NB4 (cell line): ENCODE measurements around the gene NFS1.

Source experiments
- MYC ChIP-seq: IDR thresholded peaks from 2 replicates; pipeline ENCODE4 v1.6.1; 2011; ENCODE audit warnings: low read depth, low read length
- POLR2A ChIP-seq: IDR thresholded peaks from 2 replicates; pipeline ENCODE4 v1.6.1; 2011; ENCODE audit warnings: mild to moderate bottlenecking; ENCODE audit not compliant: insufficient read length; ENCODE audit errors: extremely low read depth
- TF ChIP-seq, protein P1 (sequence below): IDR thresholded peaks from one replicate; pipeline ENCODE4 v1.5.1; 2012; ENCODE audit warnings: low read depth, low read length
- TF ChIP-seq, protein P2 (sequence below): IDR thresholded peaks from 2 replicates; pipeline ENCODE4 v1.6.1; 2011; ENCODE audit warnings: low read depth, low read length

DNA sequence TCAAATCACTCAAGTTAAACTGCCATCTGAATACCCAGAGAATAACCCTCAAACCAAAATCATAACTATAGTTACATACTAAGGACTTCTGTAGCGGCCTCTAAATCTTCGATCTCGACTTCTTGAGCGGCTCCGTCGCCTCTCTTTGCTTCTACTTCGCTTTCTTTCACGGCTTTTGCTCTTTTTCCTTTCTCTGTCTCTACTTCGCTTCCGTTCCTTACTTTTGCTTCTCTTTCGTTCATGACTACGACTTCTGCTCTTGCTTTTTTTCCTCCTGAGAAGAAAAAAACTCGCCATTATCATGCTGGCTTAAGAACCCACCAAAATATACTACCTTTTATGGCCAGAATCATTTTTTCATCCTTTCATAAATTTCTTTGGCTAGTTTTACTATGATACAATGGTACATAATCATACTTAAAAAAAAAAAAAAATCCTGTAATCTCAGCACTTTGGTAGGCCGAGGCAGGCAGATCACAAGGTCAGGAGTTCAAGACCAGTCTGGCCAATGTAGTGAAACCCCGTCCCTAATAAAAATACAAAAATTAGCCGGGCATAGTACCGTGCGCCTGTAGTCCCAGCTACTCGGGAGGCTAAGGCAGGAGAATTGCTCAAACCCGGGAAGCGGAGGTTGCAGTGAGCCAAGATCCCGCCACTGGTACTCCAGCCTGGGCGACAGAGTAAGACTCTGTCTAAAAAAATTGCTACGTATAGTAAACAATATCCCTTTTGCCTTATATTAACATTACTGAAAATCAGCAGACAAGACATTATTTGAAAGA, 32.9 kb upstream of the NFS1 start:
- TF ChIP-seq, protein P1, sequence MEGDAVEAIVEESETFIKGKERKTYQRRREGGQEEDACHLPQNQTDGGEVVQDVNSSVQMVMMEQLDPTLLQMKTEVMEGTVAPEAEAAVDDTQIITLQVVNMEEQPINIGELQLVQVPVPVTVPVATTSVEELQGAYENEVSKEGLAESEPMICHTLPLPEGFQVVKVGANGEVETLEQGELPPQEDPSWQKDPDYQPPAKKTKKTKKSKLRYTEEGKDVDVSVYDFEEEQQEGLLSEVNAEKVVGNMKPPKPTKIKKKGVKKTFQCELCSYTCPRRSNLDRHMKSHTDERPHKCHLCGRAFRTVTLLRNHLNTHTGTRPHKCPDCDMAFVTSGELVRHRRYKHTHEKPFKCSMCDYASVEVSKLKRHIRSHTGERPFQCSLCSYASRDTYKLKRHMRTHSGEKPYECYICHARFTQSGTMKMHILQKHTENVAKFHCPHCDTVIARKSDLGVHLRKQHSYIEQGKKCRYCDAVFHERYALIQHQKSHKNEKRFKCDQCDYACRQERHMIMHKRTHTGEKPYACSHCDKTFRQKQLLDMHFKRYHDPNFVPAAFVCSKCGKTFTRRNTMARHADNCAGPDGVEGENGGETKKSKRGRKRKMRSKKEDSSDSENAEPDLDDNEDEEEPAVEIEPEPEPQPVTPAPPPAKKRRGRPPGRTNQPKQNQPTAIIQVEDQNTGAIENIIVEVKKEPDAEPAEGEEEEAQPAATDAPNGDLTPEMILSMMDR, result no peak
- TF ChIP-seq POLR2A (no peak), MYC (no peak)
- TF ChIP-seq, protein P2, sequence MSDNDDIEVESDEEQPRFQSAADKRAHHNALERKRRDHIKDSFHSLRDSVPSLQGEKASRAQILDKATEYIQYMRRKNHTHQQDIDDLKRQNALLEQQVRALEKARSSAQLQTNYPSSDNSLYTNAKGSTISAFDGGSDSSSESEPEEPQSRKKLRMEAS, result no peak
